GM12801 (cell line): ENCODE measurements around the gene TTLL8.

Experiments used
- CTCF ChIP-seq: IDR thresholded peaks from one replicate; pipeline ENCODE4 v1.5.1; 2011; ENCODE audit warnings: control low read depth; ENCODE audit not compliant: insufficient read length; ENCODE audit errors: extremely low read depth

Gene TTLL8

DNA sequence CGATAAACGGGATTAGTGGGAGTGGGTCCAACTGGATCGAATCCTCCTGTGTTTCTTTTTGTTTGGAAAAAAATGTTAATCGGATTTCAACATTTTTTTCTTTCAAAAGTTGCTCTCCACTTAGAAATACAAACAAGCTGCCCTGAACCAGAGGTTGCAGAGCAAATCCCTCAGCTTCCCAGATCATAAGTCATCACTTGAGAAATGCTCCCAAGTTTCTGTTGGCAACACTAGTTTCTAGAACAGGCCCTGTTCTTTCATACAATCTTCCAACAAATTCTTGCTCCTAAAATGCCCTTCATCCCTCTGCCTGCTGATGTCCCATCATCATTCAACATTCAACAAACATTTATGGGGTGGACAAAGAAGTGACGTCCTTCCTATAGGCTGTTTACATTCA is 28.4 kb upstream of the TTLL8 start:
- TF ChIP-seq CTCF = no peak

DNA sequence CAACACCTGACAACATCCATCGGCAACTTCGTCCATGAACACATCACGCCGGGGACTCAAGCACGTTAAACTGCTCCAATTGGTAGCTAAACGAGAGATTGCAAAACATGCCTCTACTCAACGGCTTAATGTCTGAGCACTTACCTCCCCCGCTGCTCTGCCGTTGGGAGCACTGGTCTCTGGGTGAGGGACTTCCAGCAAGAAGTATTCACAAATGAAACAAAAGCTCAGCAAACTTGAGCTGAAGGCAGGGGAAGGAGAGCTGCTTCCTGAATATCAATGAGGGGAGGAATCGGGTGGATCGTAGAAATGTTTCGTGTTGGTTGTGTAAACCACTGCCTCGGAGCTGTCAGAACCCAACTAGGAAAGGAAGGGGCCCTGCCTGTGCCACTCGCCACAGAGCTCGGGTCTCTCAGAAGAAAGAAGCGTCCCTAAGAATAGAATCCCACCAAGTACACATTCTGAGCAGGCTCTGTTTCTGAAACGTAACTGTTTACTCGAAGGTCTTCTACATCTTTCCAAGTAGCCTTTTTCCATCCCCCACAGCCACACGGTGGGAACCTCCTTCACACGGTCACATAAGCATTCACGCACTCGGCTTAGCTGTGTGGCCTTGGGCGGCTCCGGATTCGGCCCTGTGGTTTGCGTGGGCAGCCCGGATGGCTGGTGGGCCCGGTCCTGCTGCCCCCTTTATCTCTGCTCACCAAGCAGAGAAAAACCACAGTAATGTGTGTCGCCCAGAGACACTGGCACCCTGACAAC is 27.3 kb upstream of the TTLL8 start, which contains the start of gene MLC1:
Gene MLC1 (minus strand): TSS at position 216 of the 762 bp plus-strand sequence. CDS start 524 bp downstream, outside the sequence.
- no peak for TF ChIP-seq CTCF

GRCh38 chr22:50084614-50085021 is 26.5 kb upstream of the TTLL8 start:
- TF ChIP-seq CTCF = no peak

- no peak for TF ChIP-seq CTCF
Measured at GRCh38 chr22:50084080-50084477, 26.0 kb upstream of the TTLL8 start.

DNA sequence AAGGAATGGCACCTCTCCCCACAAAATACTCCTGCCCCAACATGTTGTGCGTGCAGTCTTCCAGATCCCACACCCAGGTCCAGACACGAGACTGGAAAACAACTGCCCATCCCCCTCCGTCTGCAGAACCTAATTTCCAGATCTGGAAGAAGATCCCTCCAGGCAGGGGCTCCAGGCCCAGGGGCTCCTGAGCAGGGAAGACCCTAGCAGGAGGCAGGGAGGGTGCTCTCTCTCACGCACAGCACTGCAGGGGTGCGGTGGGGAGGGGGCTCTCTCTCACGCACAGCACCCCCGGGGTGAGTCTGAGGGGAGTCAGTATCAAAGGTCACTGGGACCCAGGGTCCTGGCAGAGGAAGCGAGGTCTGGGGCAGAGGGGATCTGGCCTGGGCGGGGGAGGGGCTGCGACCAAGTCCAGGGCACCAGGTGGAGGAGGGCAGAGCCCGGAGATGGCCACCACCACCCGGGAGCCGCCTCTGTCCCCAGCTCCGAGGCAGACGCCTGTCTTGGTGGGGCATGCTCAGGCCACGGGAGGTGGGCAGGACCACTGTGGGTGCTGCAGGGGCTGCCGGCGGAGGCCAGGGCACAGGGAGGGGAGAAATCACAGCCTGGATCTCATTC is 25.5 kb upstream of the TTLL8 start:
- no peak for TF ChIP-seq CTCF

- TF ChIP-seq CTCF = no peak
Measured at GRCh38 chr22:50082961-50083461, 24.9 kb upstream of the TTLL8 start.

DNA sequence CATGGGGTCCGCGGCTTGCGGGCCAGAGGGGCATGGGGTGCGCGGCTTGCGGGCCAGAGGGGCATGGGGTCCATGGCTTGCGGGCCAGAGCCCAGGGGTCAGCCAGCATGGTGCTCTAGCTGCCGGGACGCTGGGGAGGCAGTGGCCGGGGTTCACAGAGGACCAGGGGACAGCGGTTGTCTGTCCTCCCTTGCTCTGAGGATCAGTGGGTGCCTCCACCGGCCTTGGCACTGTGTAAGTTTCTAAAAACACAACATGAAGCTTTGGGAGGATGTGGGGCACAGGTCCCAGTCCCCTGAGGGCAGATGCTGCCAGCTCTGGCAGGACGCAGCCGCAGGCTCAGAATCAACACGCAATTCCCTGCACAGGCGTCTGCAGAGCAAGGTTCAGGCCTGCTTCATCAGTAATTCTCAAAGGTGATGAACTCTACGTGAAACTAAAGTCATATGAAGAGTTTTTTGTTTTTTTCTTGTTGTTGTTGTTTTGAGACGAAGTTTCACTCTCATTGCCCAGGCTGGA is 24.2 kb upstream of the TTLL8 start:
- TF ChIP-seq CTCF = no peak
